IPS-NIHi7 (cell line): ENCODE measurements around the gene WWOX.
A peak's percentile ranks its signal among the peaks of the same experiment; 100 is the strongest.
"Not testable (repeated sequence)": the region's sequence is repeated elsewhere in the genome, so short reads cannot be mapped to it uniquely, and the experiment has no call there.

Experiments
- DNase-seq: peaks from one replicate; pipeline ENCODE4 v3.0.0; 2012; ENCODE audit warnings: mixed read lengths; ENCODE audit errors: extremely low spot score

Gene WWOX

GRCh38 chr16:78099271-78100111, at the start of gene WWOX:
WWOX (plus strand) TSS chr16:78099654.
- peak; percentile 96 for DNase-seq

- DNase-seq, result no peak
These were observed 48.6 kb upstream of the WWOX start for GRCh38 chr16:78050734-78051400.

GRCh38 chr16:78057803-78058564, 41.5 kb upstream of the WWOX start:
- DNase-seq, result no peak

GRCh38 chr16:78059806-78060205, 39.6 kb upstream of the WWOX start:
- DNase-seq, result not testable (repeated sequence)

- no peak for DNase-seq
These were observed 39.2 kb upstream of the WWOX start for GRCh38 chr16:78060295-78060694.

GRCh38 chr16:78060809-78061208, 38.6 kb upstream of the WWOX start:
- no peak for DNase-seq

- DNase-seq, result no peak
These were observed 34.1 kb upstream of the WWOX start for GRCh38 chr16:78065319-78065718.

- DNase-seq, result no peak
These were observed 29.5 kb upstream of the WWOX start for GRCh38 chr16:78069913-78070312.

GRCh38 chr16:78072275-78072674, 27.2 kb upstream of the WWOX start:
- peak; percentile 66 for DNase-seq

- no peak for DNase-seq
These were observed 23.7 kb upstream of the WWOX start for GRCh38 chr16:78075800-78076199.

GRCh38 chr16:78081341-78081740, 18.1 kb upstream of the WWOX start:
- no peak for DNase-seq

- no peak for DNase-seq
These were observed 8.0 kb upstream of the WWOX start for GRCh38 chr16:78091419-78091818.

- no peak for DNase-seq
These were observed 6.7 kb upstream of the WWOX start for GRCh38 chr16:78092758-78093157.

- DNase-seq, result no peak
These were observed 5.3 kb upstream of the WWOX start for GRCh38 chr16:78094166-78094565.

- no peak for DNase-seq
These were observed 4.5 kb upstream of the WWOX start for GRCh38 chr16:78094998-78095397.

- DNase-seq, result no peak
These were observed 3.1 kb upstream of the WWOX start for GRCh38 chr16:78096386-78096785.

GRCh38 chr16:78097548-78097947, 1.9 kb upstream of the WWOX start:
- DNase-seq, result no peak

GRCh38 chr16:78098087-78098486, 1.4 kb upstream of the WWOX start:
- no peak for DNase-seq

GRCh38 chr16:78098595-78099270, 721 bp upstream of the WWOX start:
- DNase-seq, result no peak

- no peak for DNase-seq
These were observed 636 bp downstream of the WWOX start for GRCh38 chr16:78100112-78100467.

- DNase-seq, result no peak
These were observed 2.7 kb downstream of the WWOX start for GRCh38 chr16:78102122-78102660.

GRCh38 chr16:78102865-78103264, 3.4 kb downstream of the WWOX start:
- no peak for DNase-seq
